HEK293 (cell line): ENCODE measurements around the gene STX11.

ENCODE experiments used
- PBX3 ChIP-seq: sonication (generic); formaldehyde crosslinking; IDR thresholded peaks from 2 replicates; pipeline ENCODE4 v1.8.1; 2022; ENCODE audit warnings: mild to moderate bottlenecking, moderate library complexity, missing genetic modification reagents
- ZBTB20 ChIP-seq: fragments of 450-650 bp; formaldehyde crosslinking; IDR thresholded peaks from 2 replicates; pipeline ENCODE4 v1.5.1; 2016; ENCODE audit warnings: missing biosample characterization, missing genetic modification characterization
- ZBTB26 ChIP-seq: fragments of 450-650 bp; formaldehyde crosslinking; optimal IDR thresholded peaks from 2 replicates; pipeline ENCODE3; 2016; ENCODE audit warnings: missing biosample characterization, mild to moderate bottlenecking, missing genetic modification characterization
- ZBTB7A ChIP-seq: fragments of 450-650 bp; formaldehyde crosslinking; IDR thresholded peaks from 2 replicates; pipeline ENCODE4 v1.5.1; 2016; ENCODE audit warnings: low read depth, missing biosample characterization, missing genetic modification characterization
- ZNF335 ChIP-seq: fragments of 450-650 bp; formaldehyde crosslinking; conservative IDR thresholded peaks from 2 replicates; pipeline ENCODE4 v1.5.1; 2016; ENCODE audit warnings: missing biosample characterization, missing genetic modification characterization
- ZNF558 ChIP-seq: fragments of 450-650 bp; formaldehyde crosslinking; IDR thresholded peaks from 2 replicates; pipeline ENCODE4 v1.5.1; 2016; ENCODE audit warnings: missing biosample characterization, missing genetic modification characterization
- TF ChIP-seq, protein P1 (sequence below): fragments of 450-650 bp; formaldehyde crosslinking; IDR thresholded peaks from 2 replicates; pipeline ENCODE4 v1.5.1; 2016; ENCODE audit warnings: missing biosample characterization, missing genetic modification characterization

GRCh38 chr6:144133225-144133821 lies 17.0 kb upstream of the STX11 start:
- no peak for TF ChIP-seq ZNF335 (tag by site-specific recombination)
- no peak for TF ChIP-seq ZBTB26 (tag by site-specific recombination)
- TF ChIP-seq PBX3 (CRISPR knock-in tag) = no peak
- TF ChIP-seq ZBTB7A (tag by site-specific recombination) = no peak
- no peak for TF ChIP-seq ZNF558 (tag by site-specific recombination)
- TF ChIP-seq, protein P1, sequence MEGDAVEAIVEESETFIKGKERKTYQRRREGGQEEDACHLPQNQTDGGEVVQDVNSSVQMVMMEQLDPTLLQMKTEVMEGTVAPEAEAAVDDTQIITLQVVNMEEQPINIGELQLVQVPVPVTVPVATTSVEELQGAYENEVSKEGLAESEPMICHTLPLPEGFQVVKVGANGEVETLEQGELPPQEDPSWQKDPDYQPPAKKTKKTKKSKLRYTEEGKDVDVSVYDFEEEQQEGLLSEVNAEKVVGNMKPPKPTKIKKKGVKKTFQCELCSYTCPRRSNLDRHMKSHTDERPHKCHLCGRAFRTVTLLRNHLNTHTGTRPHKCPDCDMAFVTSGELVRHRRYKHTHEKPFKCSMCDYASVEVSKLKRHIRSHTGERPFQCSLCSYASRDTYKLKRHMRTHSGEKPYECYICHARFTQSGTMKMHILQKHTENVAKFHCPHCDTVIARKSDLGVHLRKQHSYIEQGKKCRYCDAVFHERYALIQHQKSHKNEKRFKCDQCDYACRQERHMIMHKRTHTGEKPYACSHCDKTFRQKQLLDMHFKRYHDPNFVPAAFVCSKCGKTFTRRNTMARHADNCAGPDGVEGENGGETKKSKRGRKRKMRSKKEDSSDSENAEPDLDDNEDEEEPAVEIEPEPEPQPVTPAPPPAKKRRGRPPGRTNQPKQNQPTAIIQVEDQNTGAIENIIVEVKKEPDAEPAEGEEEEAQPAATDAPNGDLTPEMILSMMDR (tag by site-specific recombination) = no peak
- TF ChIP-seq ZBTB20 = no peak
